ENCODE data around the gene RPIA.
"Not testable (repeated sequence)": the region's sequence is repeated elsewhere in the genome, so short reads cannot be mapped to it uniquely, and the experiment has no call there.

DNA sequence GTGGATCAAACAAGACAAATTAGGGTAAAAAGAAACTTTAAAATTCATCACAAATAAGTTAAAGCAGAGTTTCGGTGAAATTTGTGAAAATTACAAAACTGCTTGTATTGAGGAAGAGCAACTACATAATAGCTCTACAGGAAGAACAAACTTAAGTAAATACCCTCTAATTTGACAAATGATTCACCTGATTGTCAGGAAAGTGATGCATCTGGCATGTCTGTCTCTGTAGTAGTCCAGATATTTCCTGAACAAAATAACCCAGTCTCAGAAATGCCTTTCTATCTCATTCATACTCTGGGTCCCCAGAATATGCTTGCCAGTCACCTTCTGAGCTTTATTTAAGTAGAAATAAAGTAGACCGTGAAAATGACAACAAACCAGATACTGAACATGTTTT is 104.5 kb downstream of the RPIA start:
- TF ChIP-seq, protein P1, sequence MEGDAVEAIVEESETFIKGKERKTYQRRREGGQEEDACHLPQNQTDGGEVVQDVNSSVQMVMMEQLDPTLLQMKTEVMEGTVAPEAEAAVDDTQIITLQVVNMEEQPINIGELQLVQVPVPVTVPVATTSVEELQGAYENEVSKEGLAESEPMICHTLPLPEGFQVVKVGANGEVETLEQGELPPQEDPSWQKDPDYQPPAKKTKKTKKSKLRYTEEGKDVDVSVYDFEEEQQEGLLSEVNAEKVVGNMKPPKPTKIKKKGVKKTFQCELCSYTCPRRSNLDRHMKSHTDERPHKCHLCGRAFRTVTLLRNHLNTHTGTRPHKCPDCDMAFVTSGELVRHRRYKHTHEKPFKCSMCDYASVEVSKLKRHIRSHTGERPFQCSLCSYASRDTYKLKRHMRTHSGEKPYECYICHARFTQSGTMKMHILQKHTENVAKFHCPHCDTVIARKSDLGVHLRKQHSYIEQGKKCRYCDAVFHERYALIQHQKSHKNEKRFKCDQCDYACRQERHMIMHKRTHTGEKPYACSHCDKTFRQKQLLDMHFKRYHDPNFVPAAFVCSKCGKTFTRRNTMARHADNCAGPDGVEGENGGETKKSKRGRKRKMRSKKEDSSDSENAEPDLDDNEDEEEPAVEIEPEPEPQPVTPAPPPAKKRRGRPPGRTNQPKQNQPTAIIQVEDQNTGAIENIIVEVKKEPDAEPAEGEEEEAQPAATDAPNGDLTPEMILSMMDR (conservative IDR thresholded peaks at IDR 0.05 in 1 of 2, IDR thresholded peaks at IDR 0.05 in 1 of 2; ENCODE audit: extremely low read depth in 1 of 2, insufficient read depth in 1 of 2, low read depth in 1 of 2, low read length in 2 of 2): not testable (repeated sequence)
- not testable (repeated sequence) for TF ChIP-seq EZH2 (IDR thresholded peaks at IDR 0.05; ENCODE audit: borderline replicate concordance, low read length)
